GM19395 (cell line): ENCODE data around the gene KIAA0825.
A peak's percentile ranks its signal among the peaks of the same experiment; 100 is the strongest.

ENCODE experiments used
- ATAC-seq: cut with Tn5 transposase; IDR thresholded peaks from one replicate; pipeline ENCODE4 v1.9.1; 2021; ENCODE audit warnings: mild to moderate bottlenecking, moderate library complexity; ENCODE audit not compliant: unreplicated experiment

KIAA0825 gene

GRCh38 chr5:94457788-94458187, 160.6 kb downstream of the KIAA0825 start:
- no peak for ATAC-seq

- ATAC-seq = no peak
These were observed 172.7 kb downstream of the KIAA0825 start for GRCh38 chr5:94445726-94446125.

- no peak for ATAC-seq
These were observed 175.4 kb downstream of the KIAA0825 start for GRCh38 chr5:94442991-94443390.

- ATAC-seq = no peak
These were observed 176.3 kb downstream of the KIAA0825 start for GRCh38 chr5:94442076-94442475.

GRCh38 chr5:94440015-94440414, 178.4 kb downstream of the KIAA0825 start:
- ATAC-seq = no peak

- no peak for ATAC-seq
These were observed 184.8 kb downstream of the KIAA0825 start for GRCh38 chr5:94433397-94434163.

GRCh38 chr5:94432499-94432898, 185.9 kb downstream of the KIAA0825 start:
- no peak for ATAC-seq

- ATAC-seq = no peak
These were observed 186.7 kb downstream of the KIAA0825 start for GRCh38 chr5:94431696-94432095.

- no peak for ATAC-seq
These were observed 188.8 kb downstream of the KIAA0825 start for GRCh38 chr5:94429566-94429965.

- ATAC-seq = no peak
These were observed 193.0 kb downstream of the KIAA0825 start for GRCh38 chr5:94425396-94425795.

GRCh38 chr5:94423411-94423810, 195.0 kb downstream of the KIAA0825 start:
- ATAC-seq = no peak

- no peak for ATAC-seq
These were observed 195.6 kb downstream of the KIAA0825 start for GRCh38 chr5:94422812-94423211.

- ATAC-seq = no peak
These were observed 197.5 kb downstream of the KIAA0825 start for GRCh38 chr5:94420885-94421284.

- no peak for ATAC-seq
These were observed 202.6 kb downstream of the KIAA0825 start for GRCh38 chr5:94415798-94416197.

- ATAC-seq = no peak
These were observed 209.0 kb downstream of the KIAA0825 start for GRCh38 chr5:94409440-94409839.

- no peak for ATAC-seq
These were observed 211.4 kb downstream of the KIAA0825 start for GRCh38 chr5:94407023-94407422.

- no peak for ATAC-seq
These were observed 214.9 kb downstream of the KIAA0825 start for GRCh38 chr5:94403483-94403882.

GRCh38 chr5:94402096-94402495, 216.3 kb downstream of the KIAA0825 start:
- ATAC-seq = no peak

- peak; percentile 68 for ATAC-seq
These were observed 220.9 kb downstream of the KIAA0825 start for GRCh38 chr5:94397508-94397907.

GRCh38 chr5:94396687-94397086, 221.7 kb downstream of the KIAA0825 start:
- ATAC-seq = no peak

GRCh38 chr5:94395468-94395867, 222.9 kb downstream of the KIAA0825 start:
- ATAC-seq = no peak

GRCh38 chr5:94391996-94392395, 226.4 kb downstream of the KIAA0825 start:
- no peak for ATAC-seq

- ATAC-seq = no peak
These were observed 228.9 kb downstream of the KIAA0825 start for GRCh38 chr5:94389515-94389899.
